CD14-positive monocyte (primary cell): ENCODE measurements around the gene TTC4. TPM values are rescaled to one million over a fixed set of nuclear protein-coding genes. Genes with fewer than 3 reads are reported as not detected.

Experiments
- DNase-seq, 3 donors: peaks; one replicate each; pipeline ENCODE4 v3.0.0-alpha.2; 2011 to 2022
- H2AFZ ChIP-seq: 2 replicates; pipeline ENCODE4 v1.6.0; 2012; ENCODE audit warnings: mild to moderate bottlenecking, low read depth, low read length, inconsistent platforms; ENCODE audit not compliant: insufficient read depth, poor library complexity, severe bottlenecking
- H3K27ac ChIP-seq, 2 donors: 1 replicate in 1 of 2; 2 replicates in 1 of 2; pipeline ENCODE4 v1.5.1; 2012 to 2013; ENCODE audit warnings: low read length in 2 of 2, control low read depth in 1 of 2, inconsistent platforms in 1 of 2, low read depth in 1 of 2, mild to moderate bottlenecking in 1 of 2
- H3K27me3 ChIP-seq, 2 donors: one replicate each; pipeline versions ENCODE4 v1.6.0 to v1.6.1; 2011 to 2013; ENCODE audit warnings: low read length in 2 of 2; ENCODE audit not compliant: control insufficient read depth in 2 of 2, insufficient read depth in 2 of 2
- H3K36me3 ChIP-seq, 2 donors: replicated peaks in 1 of 2; 1 replicate in 1 of 2; 2 replicates in 1 of 2; pipeline versions ENCODE4 v1.5.1 to v1.6.1; 2012 to 2013; ENCODE audit warnings: low read length in 2 of 2, control low read depth in 1 of 2, inconsistent platforms in 1 of 2, mild to moderate bottlenecking in 1 of 2; ENCODE audit not compliant: insufficient read depth in 2 of 2, control insufficient read depth in 1 of 2
- H3K4me1 ChIP-seq, 2 donors: 1 replicate in 1 of 2; 2 replicates in 1 of 2; pipeline versions ENCODE4 v1.5.1 to v1.6.1; 2012 to 2013; ENCODE audit warnings: low read length in 2 of 2, control low read depth in 1 of 2, inconsistent platforms in 1 of 2, mild to moderate bottlenecking in 1 of 2, moderate library complexity in 1 of 2; ENCODE audit not compliant: insufficient read depth in 2 of 2, control insufficient read depth in 1 of 2
- H3K4me2 ChIP-seq: replicated peaks from 2 replicates; pipeline ENCODE3; 2012; ENCODE audit warnings: low read length, moderate library complexity, mild to moderate bottlenecking; ENCODE audit not compliant: poor library complexity, severe bottlenecking; ENCODE audit errors: extremely low read depth
- H3K4me3 ChIP-seq, 3 experiments: fragments of 200-600 bp in 1 of 3; sonication (generic) in 1 of 3; replicated peaks in 1 of 3; 1 replicate in 2 of 3; 2 replicates in 1 of 3; pipeline ENCODE4 v1.5.1; 2011 to 2013; ENCODE audit warnings: low read length in 3 of 3, mild to moderate bottlenecking in 3 of 3, control low read depth in 2 of 3, low read depth in 2 of 3, inconsistent platforms in 1 of 3, moderate library complexity in 1 of 3
- H3K79me2 ChIP-seq: 2 replicates; pipeline ENCODE4 v1.6.0; 2012; ENCODE audit warnings: mild to moderate bottlenecking, control low read depth, inconsistent platforms, low read length, moderate library complexity; ENCODE audit not compliant: insufficient read depth
- H3K9ac ChIP-seq: 2 replicates; pipeline ENCODE4 v1.6.0; 2017; ENCODE audit warnings: low read length, mild to moderate bottlenecking; ENCODE audit not compliant: insufficient read depth, poor library complexity, severe bottlenecking
- H3K9me3 ChIP-seq, 2 donors: replicated peaks in 1 of 2; 1 replicate in 1 of 2; 2 replicates in 1 of 2; pipeline versions ENCODE4 v1.5.1 to v1.6.1; 2012 to 2013; ENCODE audit warnings: low read length in 2 of 2, control low read depth in 1 of 2; ENCODE audit not compliant: control insufficient read depth in 1 of 2, insufficient read depth in 1 of 2
- H4K20me1 ChIP-seq: 2 replicates; pipeline ENCODE4 v1.6.0; 2012; ENCODE audit warnings: mild to moderate bottlenecking, low read length, control low read depth, moderate library complexity; ENCODE audit not compliant: insufficient read depth
- H3K27ac Mint-ChIP-seq, 7 donors: one replicate each; pipeline ENCODE4 v1.8.0; 2020; ENCODE audit warnings: mild to moderate bottlenecking in 7 of 7, mixed read lengths in 7 of 7, moderate library complexity in 6 of 7, inconsistent platforms in 2 of 7
- H3K27me3 Mint-ChIP-seq, 3 donors: one replicate each; pipeline ENCODE4 v1.8.0; 2021 to 2022; ENCODE audit warnings: low read depth in 3 of 3, mild to moderate bottlenecking in 3 of 3, mixed read lengths in 3 of 3, moderate library complexity in 3 of 3, inconsistent platforms in 1 of 3
- H3K36me3 Mint-ChIP-seq, 2 donors: one replicate each; pipeline ENCODE4 v1.8.0; 2020; ENCODE audit warnings: mixed read lengths in 2 of 2, inconsistent platforms in 1 of 2, mild to moderate bottlenecking in 1 of 2
- H3K4me1 Mint-ChIP-seq: one replicate; pipeline ENCODE4 v1.8.0; 2020; ENCODE audit warnings: mild to moderate bottlenecking, mixed read lengths
- H3K4me3 Mint-ChIP-seq, 2 donors: one replicate each; pipeline ENCODE4 v1.8.0; 2020; ENCODE audit warnings: mild to moderate bottlenecking in 2 of 2, mixed read lengths in 2 of 2, moderate library complexity in 1 of 2
- H3K9me3 Mint-ChIP-seq, 7 donors: one replicate each; pipeline ENCODE4 v1.8.0; 2020 to 2022; ENCODE audit warnings: mixed read lengths in 7 of 7, mild to moderate bottlenecking in 6 of 7, moderate library complexity in 6 of 7, inconsistent platforms in 2 of 7
- WGBS: methylation state at CpG from one replicate; pipeline ENCODE4 v1.1.5; 2013; ENCODE audit warnings: missing lambda C conversion rate; ENCODE audit not compliant: insufficient coverage; 5-methylcytosine and 5-hydroxymethylcytosine counted together
- intact Hi-C, 2 donors: fragments of 100-400 bp; cut with micrococcal nuclease; formaldehyde crosslinking; loops; one replicate each; pipeline versions ENCODE4 v1.15.0 to v1.15.1; 2023
- polyA plus RNA-seq, 3 donors: library from polyadenylated mRNA; depleted of rRNA in 1 of 3; unstranded in 2 of 3; stranded (reverse) in 1 of 3; fragments of 300-500 nt in 2 of 3; fragments of >200 nt in 1 of 3; fragmentation: Illumina TruSeq in 2 of 3; gene quantifications; 1 replicate in 2 of 3; 2 replicates in 1 of 3; pipeline ENCODE4 v1.2.3, GENCODE V29; 2012 to 2021
- TF ChIP-seq, protein P1 (sequence below): fragments of 200-600 bp; IDR thresholded peaks from one replicate; pipeline ENCODE4 v1.8.0; 2022; ENCODE audit warnings: antibody characterized with exemption, mild to moderate bottlenecking

TTC4 gene
- polyA plus RNA-seq, 3 donors: 9.2 to 13.3 (median 12.4) TPM

DNA sequence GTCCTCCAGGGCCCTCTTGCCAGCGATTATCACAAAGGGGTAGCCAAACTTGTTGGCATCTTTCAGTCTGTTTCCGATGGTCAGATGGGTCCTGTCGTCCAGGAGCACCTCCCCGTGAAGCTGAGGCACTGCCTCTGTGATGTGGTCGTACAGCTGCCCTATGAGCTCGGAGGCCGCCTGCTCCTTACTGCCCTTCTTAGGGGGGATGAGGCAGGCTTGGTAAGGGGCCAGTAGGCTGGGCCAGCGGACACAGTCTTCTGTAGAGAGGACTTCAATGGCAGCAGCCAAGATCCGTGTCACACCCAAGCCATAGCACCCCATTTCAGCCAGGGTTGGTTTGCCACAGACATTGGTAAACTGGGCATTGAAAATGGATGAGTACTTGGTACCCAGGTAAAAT lies 42.2 kb downstream of the TTC4 start:
- no peaks in the 10 kb centered on the region for H3K4me1 ChIP-seq
- Mint-ChIP-seq H3K27ac (no peak overlapping the region), H3K36me3 (peaks cover 23 to 27% of the 10 kb centered on the region in 2 donors), H3K27me3 (peaks cover 0 to 1% (median 0%) of the 10 kb centered on the region in 3 donors), H3K9me3 (no peaks in the 10 kb centered on the region), H3K4me1 (peaks cover 2% of the 10 kb centered on the region), H3K4me3 (no peak overlapping the region)
- H3K4me2 ChIP-seq: no peak overlapping the region
- WGBS: 99% methylated on average over 7 of the region's 9 CpGs
- H3K27me3 ChIP-seq: no peaks in the 10 kb centered on the region
- H3K9ac ChIP-seq: no peak overlapping the region
- H3K79me2 ChIP-seq: peaks cover 8% of the 10 kb centered on the region
- DNase-seq: no peak
- TF ChIP-seq, protein P1, sequence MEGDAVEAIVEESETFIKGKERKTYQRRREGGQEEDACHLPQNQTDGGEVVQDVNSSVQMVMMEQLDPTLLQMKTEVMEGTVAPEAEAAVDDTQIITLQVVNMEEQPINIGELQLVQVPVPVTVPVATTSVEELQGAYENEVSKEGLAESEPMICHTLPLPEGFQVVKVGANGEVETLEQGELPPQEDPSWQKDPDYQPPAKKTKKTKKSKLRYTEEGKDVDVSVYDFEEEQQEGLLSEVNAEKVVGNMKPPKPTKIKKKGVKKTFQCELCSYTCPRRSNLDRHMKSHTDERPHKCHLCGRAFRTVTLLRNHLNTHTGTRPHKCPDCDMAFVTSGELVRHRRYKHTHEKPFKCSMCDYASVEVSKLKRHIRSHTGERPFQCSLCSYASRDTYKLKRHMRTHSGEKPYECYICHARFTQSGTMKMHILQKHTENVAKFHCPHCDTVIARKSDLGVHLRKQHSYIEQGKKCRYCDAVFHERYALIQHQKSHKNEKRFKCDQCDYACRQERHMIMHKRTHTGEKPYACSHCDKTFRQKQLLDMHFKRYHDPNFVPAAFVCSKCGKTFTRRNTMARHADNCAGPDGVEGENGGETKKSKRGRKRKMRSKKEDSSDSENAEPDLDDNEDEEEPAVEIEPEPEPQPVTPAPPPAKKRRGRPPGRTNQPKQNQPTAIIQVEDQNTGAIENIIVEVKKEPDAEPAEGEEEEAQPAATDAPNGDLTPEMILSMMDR: no peak
- H2AFZ ChIP-seq: no peak overlapping the region
- H3K27ac ChIP-seq: no peak overlapping the region
- intact Hi-C loops: no loop called here
- H3K9me3 ChIP-seq: no peaks in the 10 kb centered on the region
- peaks cover 14 to 33% of the 10 kb centered on the region in 2 donors for H3K36me3 ChIP-seq
- H4K20me1 ChIP-seq: no peaks in the 10 kb centered on the region
- no peak overlapping the region for H3K4me3 ChIP-seq

DNA sequence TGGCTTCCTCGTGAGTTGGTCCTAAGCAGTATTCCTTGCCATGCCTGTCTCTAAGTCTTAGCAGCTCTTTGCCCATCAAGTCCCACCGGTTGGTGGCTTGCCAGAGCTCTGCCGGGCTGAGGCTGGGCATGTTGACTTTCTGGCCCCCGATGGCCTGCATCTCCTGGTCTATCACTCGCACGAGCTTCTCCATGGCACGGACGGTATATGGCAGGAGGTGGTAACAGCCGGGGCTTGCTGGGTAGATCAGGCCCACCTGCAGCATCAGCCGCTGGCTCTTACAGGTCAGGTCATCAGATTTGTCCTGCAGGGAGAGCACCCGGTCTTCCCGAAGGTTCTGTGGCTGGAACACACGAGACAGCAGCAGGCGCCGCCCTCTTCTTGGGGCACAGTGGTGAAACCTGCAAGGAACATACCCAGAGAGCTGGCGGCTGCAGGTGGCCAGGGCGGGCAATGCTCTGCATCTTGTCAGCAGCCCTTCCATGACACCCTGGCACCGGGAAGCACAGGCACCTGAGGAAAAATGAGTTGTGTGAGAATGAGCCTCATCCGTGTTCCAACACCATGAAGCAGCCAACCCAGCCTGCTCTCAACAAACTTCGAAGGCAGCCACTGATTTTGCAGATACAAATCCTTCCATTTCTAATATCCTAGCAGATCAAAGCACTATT lies 43.2 kb downstream of the TTC4 start:
- Histone ChIP-seq H3K36me3 (peaks cover 14 to 33% of the 10 kb centered on the region in 2 donors), H3K4me2 (no peak overlapping the region), H3K79me2 (peaks cover 14% of the 10 kb centered on the region), H3K9me3 (no peaks in the 10 kb centered on the region), H4K20me1 (no peaks in the 10 kb centered on the region), H3K27ac (no peak overlapping the region), H3K4me1 (peaks cover 4 to 5% of the 10 kb centered on the region in 2 donors), H2AFZ (no peak overlapping the region), H3K4me3 (no peak overlapping the region), H3K9ac (no peak overlapping the region), H3K27me3 (no peaks in the 10 kb centered on the region)
- H3K9me3 Mint-ChIP-seq: no peaks in the 10 kb centered on the region
- no peak for DNase-seq
- H3K27me3 Mint-ChIP-seq: peaks cover 0 to 1% (median 0%) of the 10 kb centered on the region in 3 donors
- no peak overlapping the region for H3K4me3 Mint-ChIP-seq
- intact Hi-C loops: no loop called here
- peaks cover 23 to 27% of the 10 kb centered on the region in 2 donors for H3K36me3 Mint-ChIP-seq
- peaks cover 11% of the 10 kb centered on the region for H3K4me1 Mint-ChIP-seq
- WGBS: 99% methylated on average over 16 of the region's 20 CpGs
- no peak overlapping the region for H3K27ac Mint-ChIP-seq
- TF ChIP-seq, protein P1: no peak
